HG03432 (cell line): ENCODE measurements around the gene ADAMTS13.

Experiments
- ATAC-seq: cut with Tn5 transposase; IDR thresholded peaks from one replicate; pipeline ENCODE4 v1.9.1; 2021; ENCODE audit warnings: mild to moderate bottlenecking, moderate library complexity; ENCODE audit not compliant: unreplicated experiment

Gene ADAMTS13

GRCh38 chr9:133487331-133487725 is 65.2 kb downstream of the ADAMTS13 start:
- ATAC-seq = no peak

GRCh38 chr9:133488686-133489252 is 66.6 kb downstream of the ADAMTS13 start:
- no peak for ATAC-seq

GRCh38 chr9:133489253-133490190 is 67.4 kb downstream of the ADAMTS13 start:
- ATAC-seq = no peak

- ATAC-seq = no peak
Observed at GRCh38 chr9:133490201-133490681, 68.1 kb downstream of the ADAMTS13 start.

- no peak for ATAC-seq
Observed at GRCh38 chr9:133490865-133491655, 68.9 kb downstream of the ADAMTS13 start.

GRCh38 chr9:133491656-133491925 is 69.4 kb downstream of the ADAMTS13 start:
- no peak for ATAC-seq

GRCh38 chr9:133492061-133493021 is 70.2 kb downstream of the ADAMTS13 start:
- no peak for ATAC-seq

- ATAC-seq = no peak
Observed at GRCh38 chr9:133493428-133493827, 71.3 kb downstream of the ADAMTS13 start.

GRCh38 chr9:133493845-133494540 is 71.8 kb downstream of the ADAMTS13 start:
- no peak for ATAC-seq

- no peak for ATAC-seq
Observed at GRCh38 chr9:133494636-133495326, 72.6 kb downstream of the ADAMTS13 start.

- no peak for ATAC-seq
Observed at GRCh38 chr9:133495327-133496293, 73.4 kb downstream of the ADAMTS13 start.

GRCh38 chr9:133496861-133497842 is 75.0 kb downstream of the ADAMTS13 start:
- no peak for ATAC-seq

GRCh38 chr9:133499132-133499891 is 77.1 kb downstream of the ADAMTS13 start:
- no peak for ATAC-seq

- no peak for ATAC-seq
Observed at GRCh38 chr9:133499892-133500270, 77.7 kb downstream of the ADAMTS13 start.

- ATAC-seq = no peak
Observed at GRCh38 chr9:133502112-133502511, 79.9 kb downstream of the ADAMTS13 start.

- ATAC-seq = no peak
Observed at GRCh38 chr9:133505186-133505830, 83.1 kb downstream of the ADAMTS13 start.
